22Rv1 (cell line): Measurements from ENCODE around the gene SRCAP.

Experiments used
- CTCF ChIP-seq: fragments of 450-650 bp; IDR thresholded peaks from 2 replicates; pipeline ENCODE4 v1.5.1; 2017; ENCODE audit warnings: mild to moderate bottlenecking
- ZFX ChIP-seq: fragments of 450-650 bp; IDR thresholded peaks from 2 replicates; pipeline ENCODE4 v1.6.1; 2017; ENCODE audit warnings: antibody characterized with exemption, borderline replicate concordance

- no peak for TF ChIP-seq CTCF
- TF ChIP-seq ZFX: no peak
Observed at GRCh38 chr16:30782486-30783279, 83.7 kb downstream of the SRCAP start.
